ENCODE measurements around the gene FBXO38. TPM values are rescaled to one million over a fixed set of nuclear protein-coding genes. Genes with fewer than 3 reads are reported as not detected.

The FBXO38 gene
- total and polyA plus RNA-seq, 9 of the 15 experiments (the other 6 are each of a cell fraction or from before 2014, with no cell fraction given) = 7.4 to 39.4 (median 29.3) TPM

GRCh38 chr5:148443998-148444397 is 60.2 kb downstream of the FBXO38 start (continued):
- TF ChIP-seq ARID2 (IDR thresholded peaks at IDR 0.05) = no peak
- TF ChIP-seq MYNN (IDR thresholded peaks at IDR 0.05) = no peak
- TF ChIP-seq MYNN (CRISPR knock-in tag; IDR thresholded peaks at IDR 0.05) = no peak
- TF ChIP-seq ZFX (CRISPR knock-in tag; IDR thresholded peaks at IDR 0.05) = no peak
- no peak for TF ChIP-seq ZNF778 (CRISPR knock-in tag; IDR thresholded peaks at IDR 0.05)
- TF ChIP-seq, protein P1, sequence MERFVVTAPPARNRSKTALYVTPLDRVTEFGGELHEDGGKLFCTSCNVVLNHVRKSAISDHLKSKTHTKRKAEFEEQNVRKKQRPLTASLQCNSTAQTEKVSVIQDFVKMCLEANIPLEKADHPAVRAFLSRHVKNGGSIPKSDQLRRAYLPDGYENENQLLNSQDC (CRISPR knock-in tag; IDR thresholded peaks at IDR 0.05) = no peak
- no peak for TF ChIP-seq GABPA (tag; conservative IDR thresholded peaks at IDR 0.05; ENCODE audit: low read depth)
- no peak for TF ChIP-seq NR1H2 (CRISPR knock-in tag; IDR thresholded peaks at IDR 0.05)
- TF ChIP-seq EP300 (IDR thresholded peaks at IDR 0.05; ENCODE audit: low read length) = 0 out of 2 replicates have a peak, but pooled peaks have one; percentile 5
- no peak for TF ChIP-seq ZNF253 (CRISPR knock-in tag; conservative IDR thresholded peaks at IDR 0.05)
- TF ChIP-seq COPS2 (conservative IDR thresholded peaks at IDR 0.05) = no peak
- TF ChIP-seq CREB3L1 (IDR thresholded peaks at IDR 0.05; ENCODE audit: borderline replicate concordance, low read depth) = no peak
- no peak for TF ChIP-seq ZNF324 (CRISPR knock-in tag; IDR thresholded peaks at IDR 0.05)
- TF ChIP-seq, protein P2, sequence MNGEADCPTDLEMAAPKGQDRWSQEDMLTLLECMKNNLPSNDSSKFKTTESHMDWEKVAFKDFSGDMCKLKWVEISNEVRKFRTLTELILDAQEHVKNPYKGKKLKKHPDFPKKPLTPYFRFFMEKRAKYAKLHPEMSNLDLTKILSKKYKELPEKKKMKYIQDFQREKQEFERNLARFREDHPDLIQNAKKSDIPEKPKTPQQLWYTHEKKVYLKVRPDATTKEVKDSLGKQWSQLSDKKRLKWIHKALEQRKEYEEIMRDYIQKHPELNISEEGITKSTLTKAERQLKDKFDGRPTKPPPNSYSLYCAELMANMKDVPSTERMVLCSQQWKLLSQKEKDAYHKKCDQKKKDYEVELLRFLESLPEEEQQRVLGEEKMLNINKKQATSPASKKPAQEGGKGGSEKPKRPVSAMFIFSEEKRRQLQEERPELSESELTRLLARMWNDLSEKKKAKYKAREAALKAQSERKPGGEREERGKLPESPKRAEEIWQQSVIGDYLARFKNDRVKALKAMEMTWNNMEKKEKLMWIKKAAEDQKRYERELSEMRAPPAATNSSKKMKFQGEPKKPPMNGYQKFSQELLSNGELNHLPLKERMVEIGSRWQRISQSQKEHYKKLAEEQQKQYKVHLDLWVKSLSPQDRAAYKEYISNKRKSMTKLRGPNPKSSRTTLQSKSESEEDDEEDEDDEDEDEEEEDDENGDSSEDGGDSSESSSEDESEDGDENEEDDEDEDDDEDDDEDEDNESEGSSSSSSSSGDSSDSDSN (IDR thresholded peaks at IDR 0.05; ENCODE audit: borderline replicate concordance in 1 of 2, low read depth in 2 of 2, low read length in 2 of 2) = no peak
- TF ChIP-seq NFIX (CRISPR knock-in tag; IDR thresholded peaks at IDR 0.05; ENCODE audit: low read depth) = no peak
- TF ChIP-seq RBFOX2 (IDR thresholded peaks at IDR 0.05; ENCODE audit: low read depth, low read length) = no peak
- TF ChIP-seq ARID3A (IDR thresholded peaks at IDR 0.05; ENCODE audit: borderline replicate concordance, low read depth, low read length) = 0 out of 2 replicates have a peak, but pooled peaks have one; percentile 53
- TF ChIP-seq ZNF436 (CRISPR knock-in tag; IDR thresholded peaks at IDR 0.05) = no peak
- no peak for TF ChIP-seq PHF8 (IDR thresholded peaks at IDR 0.05; ENCODE audit: borderline replicate concordance, low read length)
- no peak for TF ChIP-seq MTA2 (IDR thresholded peaks at IDR 0.05; ENCODE audit: low read depth)
- TF ChIP-seq, protein P3, sequence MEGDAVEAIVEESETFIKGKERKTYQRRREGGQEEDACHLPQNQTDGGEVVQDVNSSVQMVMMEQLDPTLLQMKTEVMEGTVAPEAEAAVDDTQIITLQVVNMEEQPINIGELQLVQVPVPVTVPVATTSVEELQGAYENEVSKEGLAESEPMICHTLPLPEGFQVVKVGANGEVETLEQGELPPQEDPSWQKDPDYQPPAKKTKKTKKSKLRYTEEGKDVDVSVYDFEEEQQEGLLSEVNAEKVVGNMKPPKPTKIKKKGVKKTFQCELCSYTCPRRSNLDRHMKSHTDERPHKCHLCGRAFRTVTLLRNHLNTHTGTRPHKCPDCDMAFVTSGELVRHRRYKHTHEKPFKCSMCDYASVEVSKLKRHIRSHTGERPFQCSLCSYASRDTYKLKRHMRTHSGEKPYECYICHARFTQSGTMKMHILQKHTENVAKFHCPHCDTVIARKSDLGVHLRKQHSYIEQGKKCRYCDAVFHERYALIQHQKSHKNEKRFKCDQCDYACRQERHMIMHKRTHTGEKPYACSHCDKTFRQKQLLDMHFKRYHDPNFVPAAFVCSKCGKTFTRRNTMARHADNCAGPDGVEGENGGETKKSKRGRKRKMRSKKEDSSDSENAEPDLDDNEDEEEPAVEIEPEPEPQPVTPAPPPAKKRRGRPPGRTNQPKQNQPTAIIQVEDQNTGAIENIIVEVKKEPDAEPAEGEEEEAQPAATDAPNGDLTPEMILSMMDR (IDR thresholded peaks at IDR 0.05 in 2 of 3, conservative IDR thresholded peaks at IDR 0.05 in 1 of 3; ENCODE audit: insufficient read depth in 2 of 3, low read depth in 1 of 3, low read length in 3 of 3) = peak; percentile 70 to 90 (median 80)
- TF ChIP-seq SP2 (IDR thresholded peaks at IDR 0.05; ENCODE audit: extremely low read depth, low read depth, low read length, poor library complexity, severe bottlenecking) = no peak
- 0 out of 2 replicates have a peak, but pooled peaks have one; percentile 62 for TF ChIP-seq BACH1 (tag; IDR thresholded peaks at IDR 0.05)

Data from K562 (cell line).